IPS-18a (cell line): ENCODE measurements around the gene NSF.
"Not testable (repeated sequence)": the region's sequence is repeated elsewhere in the genome, so short reads cannot be mapped to it uniquely, and the experiment has no call there.

Experiments used
- H3K27ac ChIP-seq: one replicate; pipeline ENCODE4 v1.5.1; 2013; ENCODE audit warnings: low read length
- H3K27me3 ChIP-seq: one replicate; pipeline ENCODE4 v1.6.1; 2013; ENCODE audit warnings: mild to moderate bottlenecking, low read length; ENCODE audit not compliant: control insufficient read depth, insufficient read depth
- H3K36me3 ChIP-seq: one replicate; pipeline ENCODE4 v1.6.1; 2013; ENCODE audit warnings: low read depth, low read length; ENCODE audit not compliant: control insufficient read depth
- H3K4me1 ChIP-seq: one replicate; pipeline ENCODE4 v1.6.1; 2013; ENCODE audit warnings: low read depth, low read length; ENCODE audit not compliant: control insufficient read depth
- H3K4me3 ChIP-seq: one replicate; pipeline ENCODE4 v1.5.1; 2013; ENCODE audit warnings: low read length
- H3K9ac ChIP-seq: one replicate; pipeline ENCODE4 v1.6.1; 2013; ENCODE audit warnings: mild to moderate bottlenecking, low read length, moderate library complexity
- H3K9me3 ChIP-seq: one replicate; pipeline ENCODE4 v1.6.1; 2013; ENCODE audit warnings: low read depth, low read length; ENCODE audit not compliant: control insufficient read depth

Gene NSF

DNA sequence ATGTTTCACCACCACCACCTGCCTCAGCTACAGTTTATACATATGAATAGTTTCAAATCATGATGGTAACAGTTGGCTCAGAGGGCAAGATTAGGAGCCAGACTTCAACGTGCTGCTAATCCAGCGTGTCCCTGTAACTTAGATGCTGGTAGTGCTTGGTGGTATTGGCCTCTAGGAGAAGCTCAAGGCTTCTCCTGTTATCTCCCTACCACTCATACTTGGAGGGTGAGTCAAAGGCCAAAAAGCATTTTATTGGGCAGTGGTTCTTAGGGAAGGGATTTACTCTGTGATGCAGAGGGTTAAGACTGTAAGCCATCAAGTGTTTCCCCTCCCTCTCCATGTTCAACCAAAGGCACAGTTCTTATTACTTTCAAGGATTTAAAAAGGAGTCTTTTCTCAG is 82.3 kb downstream of the NSF start:
- not testable (repeated sequence) for H3K27me3 ChIP-seq, H3K4me1 ChIP-seq, H3K4me3 ChIP-seq, H3K9me3 ChIP-seq, H3K27ac ChIP-seq, H3K36me3 ChIP-seq, H3K9ac ChIP-seq

- not testable (repeated sequence) for H3K4me3 ChIP-seq, H3K27me3 ChIP-seq, H3K27ac ChIP-seq, H3K9ac ChIP-seq, H3K36me3 ChIP-seq, H3K4me1 ChIP-seq, H3K9me3 ChIP-seq
Measured at GRCh38 chr17:46677819-46678218, 87.3 kb downstream of the NSF start.

- H3K36me3 ChIP-seq, H3K4me3 ChIP-seq, H3K27me3 ChIP-seq, H3K27ac ChIP-seq, H3K9ac ChIP-seq, H3K4me1 ChIP-seq, H3K9me3 ChIP-seq: not testable (repeated sequence)
Measured at GRCh38 chr17:46683653-46684052, 93.2 kb downstream of the NSF start.

- not testable (repeated sequence) for H3K27me3 ChIP-seq, H3K4me1 ChIP-seq, H3K9ac ChIP-seq, H3K4me3 ChIP-seq, H3K27ac ChIP-seq, H3K36me3 ChIP-seq, H3K9me3 ChIP-seq
Measured at GRCh38 chr17:46685284-46685683, 94.8 kb downstream of the NSF start.

- H3K27ac ChIP-seq, H3K4me3 ChIP-seq, H3K9me3 ChIP-seq, H3K4me1 ChIP-seq, H3K9ac ChIP-seq, H3K27me3 ChIP-seq, H3K36me3 ChIP-seq: not testable (repeated sequence)
Measured at GRCh38 chr17:46692196-46692595, 101.7 kb downstream of the NSF start.

GRCh38 chr17:46693283-46693682 is 102.8 kb downstream of the NSF start:
- not testable (repeated sequence) for H3K36me3 ChIP-seq, H3K27ac ChIP-seq

GRCh38 chr17:46696522-46696921 is 106.1 kb downstream of the NSF start:
- not testable (repeated sequence) for H3K36me3 ChIP-seq

More at GRCh38 chr17:46693283-46693682, 102.8 kb downstream of the NSF start:
- not testable (repeated sequence) for H3K27me3 ChIP-seq, H3K9ac ChIP-seq, H3K9me3 ChIP-seq, H3K4me1 ChIP-seq, H3K4me3 ChIP-seq

DNA sequence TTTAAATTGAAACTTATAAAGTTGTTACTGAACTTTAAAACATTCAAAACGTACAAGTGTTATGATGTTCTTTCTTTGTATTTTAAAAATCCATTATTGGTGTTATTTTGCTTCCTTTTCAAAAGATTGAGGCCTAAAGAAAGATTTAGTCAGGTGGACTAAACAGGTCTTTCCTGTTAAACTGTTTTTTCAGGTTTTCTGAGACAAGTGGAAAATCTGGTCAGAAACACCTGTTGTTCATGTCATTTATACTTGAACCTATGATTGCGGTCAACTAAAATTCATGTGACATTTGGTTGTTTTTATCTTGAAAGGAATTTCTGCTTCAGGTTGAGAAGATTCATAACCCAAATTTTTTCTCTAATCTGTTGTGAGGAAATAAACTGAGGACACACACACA is 108.5 kb downstream of the NSF start:
- not testable (repeated sequence) for H3K9ac ChIP-seq, H3K27ac ChIP-seq, H3K27me3 ChIP-seq, H3K4me3 ChIP-seq, H3K36me3 ChIP-seq, H3K9me3 ChIP-seq, H3K4me1 ChIP-seq

More at GRCh38 chr17:46696522-46696921, 106.1 kb downstream of the NSF start:
- not testable (repeated sequence) for H3K27me3 ChIP-seq, H3K27ac ChIP-seq, H3K4me1 ChIP-seq, H3K9ac ChIP-seq, H3K9me3 ChIP-seq, H3K4me3 ChIP-seq

DNA sequence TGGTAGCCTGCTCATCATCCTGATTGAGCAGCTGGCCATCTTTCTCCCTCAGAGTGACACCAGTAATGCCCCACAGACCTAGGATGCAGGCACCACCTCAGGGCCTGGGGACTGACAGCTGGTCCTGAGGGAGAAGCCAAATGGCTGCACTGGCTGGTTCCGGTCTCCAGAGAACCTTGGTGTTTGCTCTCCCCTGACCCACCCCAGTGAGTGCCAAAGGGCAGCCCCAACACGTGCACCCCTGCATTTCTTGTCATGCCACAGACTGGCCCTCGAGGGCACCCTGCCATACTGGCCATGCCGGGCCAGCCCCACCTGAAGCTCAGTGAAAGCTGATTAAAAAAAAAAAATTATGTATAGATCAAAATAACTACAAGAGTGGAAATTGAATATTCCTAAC is 127.5 kb downstream of the NSF start:
- Histone ChIP-seq H3K9me3 (no peaks in the 10 kb centered on the region), H3K4me3 (no peak overlapping the region), H3K27me3 (no peaks in the 10 kb centered on the region), H3K4me1 (no peaks in the 10 kb centered on the region), H3K27ac (no peak overlapping the region), H3K36me3 (no peaks in the 10 kb centered on the region), H3K9ac (no peak overlapping the region)

GRCh38 chr17:46719891-46720290 is 129.4 kb downstream of the NSF start:
- H3K4me3 ChIP-seq: no peak overlapping the region
- no peak overlapping the region for H3K27ac ChIP-seq
- H3K27me3 ChIP-seq: no peaks in the 10 kb centered on the region
- no peak overlapping the region for H3K9ac ChIP-seq
- H3K4me1 ChIP-seq: no peaks in the 10 kb centered on the region
- H3K9me3 ChIP-seq: no peaks in the 10 kb centered on the region
- H3K36me3 ChIP-seq: no peaks in the 10 kb centered on the region

DNA sequence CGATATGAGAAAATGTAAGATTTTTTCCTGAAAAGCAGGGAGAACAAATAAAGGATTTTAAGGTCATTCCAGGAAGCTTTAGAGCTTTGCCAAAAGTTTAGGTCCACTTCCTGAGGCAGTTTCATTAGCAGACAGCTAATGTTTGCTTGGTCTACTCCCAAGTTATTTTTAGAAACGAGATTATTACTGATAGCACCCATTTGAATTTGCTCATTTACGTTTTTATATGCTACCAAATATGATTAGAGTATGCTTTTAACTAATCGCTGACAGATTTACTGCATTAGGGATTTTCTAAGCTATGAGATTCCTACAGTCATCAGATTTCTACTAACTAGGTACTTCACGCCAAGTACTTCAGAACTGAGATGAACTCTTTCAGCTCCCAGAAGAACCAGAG is 129.9 kb downstream of the NSF start:
- Histone ChIP-seq H3K27me3 (no peaks in the 10 kb centered on the region), H3K4me1 (no peaks in the 10 kb centered on the region), H3K4me3 (no peak overlapping the region), H3K36me3 (no peaks in the 10 kb centered on the region), H3K9me3 (no peaks in the 10 kb centered on the region), H3K9ac (no peak overlapping the region), H3K27ac (no peak overlapping the region)

DNA sequence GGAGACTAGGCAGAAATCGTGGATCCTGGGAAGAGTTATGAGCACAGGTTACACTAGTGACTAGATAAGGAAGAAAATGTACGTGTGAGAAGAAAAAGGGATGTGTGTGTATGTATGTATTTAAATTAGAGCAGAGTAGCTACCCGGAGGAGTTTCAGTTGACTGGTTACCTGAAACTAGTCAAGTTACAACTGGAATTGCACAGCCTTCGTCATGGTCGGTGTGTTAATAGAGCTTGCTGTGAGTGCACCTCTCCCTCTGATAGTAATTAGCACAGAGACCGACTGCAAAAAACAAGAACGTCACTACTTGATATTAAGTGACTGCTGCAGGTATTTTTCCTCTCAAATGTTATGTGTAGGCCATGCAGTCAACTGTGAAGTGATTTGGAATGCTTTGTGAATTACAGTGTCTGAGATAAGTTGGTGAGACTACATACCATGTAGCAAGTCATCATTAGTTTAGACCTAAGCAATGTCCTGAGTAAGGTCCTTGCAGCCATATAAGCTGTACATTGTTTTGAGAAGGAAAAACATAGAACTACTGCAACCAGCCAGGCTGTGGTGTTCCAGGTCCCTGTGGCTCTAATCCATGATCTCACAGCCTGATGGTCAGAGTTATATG is 132.3 kb downstream of the NSF start:
- no peaks in the 10 kb centered on the region for H3K36me3 ChIP-seq
- no peak overlapping the region for H3K4me3 ChIP-seq
- H3K27ac ChIP-seq: no peak overlapping the region
- no peaks in the 10 kb centered on the region for H3K27me3 ChIP-seq
- H3K4me1 ChIP-seq: no peaks in the 10 kb centered on the region
- no peak overlapping the region for H3K9ac ChIP-seq
- H3K9me3 ChIP-seq: no peaks in the 10 kb centered on the region
